HL-60/S4 (cell line): Measurements from ENCODE around the gene KIF5C.

Experiments
- in situ Hi-C: fragments of 300-500 bp; cut with MboI; formaldehyde crosslinking; loops from 2 replicates; pipeline ENCODE4 v1.14.3; 2022; ENCODE audit warnings: low sequenced_read_pairs

The KIF5C gene

GRCh38 chr2:149064365-149064841 lies 189.4 kb downstream of the KIF5C start:
- in situ Hi-C loops: no loop called here

- in situ Hi-C loops: no loop called here
Observed at GRCh38 chr2:149064856-149065630, 190.0 kb downstream of the KIF5C start.

- in situ Hi-C loops: no loop called here
Observed at GRCh38 chr2:149068225-149068995, 193.4 kb downstream of the KIF5C start.

- in situ Hi-C loops: no loop called here
Observed at GRCh38 chr2:149068996-149069888, 194.2 kb downstream of the KIF5C start.

GRCh38 chr2:149070681-149071320 lies 195.8 kb downstream of the KIF5C start:
- in situ Hi-C loops: no loop called here

GRCh38 chr2:149075105-149075504 lies 200.1 kb downstream of the KIF5C start:
- in situ Hi-C loops: no loop called here

GRCh38 chr2:149075853-149076252 lies 200.8 kb downstream of the KIF5C start:
- in situ Hi-C loops: no loop called here
